HEK293T (cell line): ENCODE measurements around the gene TBC1D8.

Experiments
- CTCF ChIA-PET: fragments of 350-600 bp; formaldehyde crosslinking; extraction: SDS; loops from one replicate; lab custom pipeline; 2021; ENCODE audit warnings: antibody characterized with exemption, inconsistent platforms; lab: Yijun Ruan, JAX
- POLR2A ChIA-PET: fragments of 350-600 bp; formaldehyde crosslinking; extraction: SDS; loops from one replicate; lab custom pipeline; 2020; ENCODE audit warnings: antibody characterized with exemption, inconsistent platforms; lab: Yijun Ruan, JAX
- DNase-seq: peaks from one replicate; pipeline ENCODE4 v3.0.0; 2012; ENCODE audit warnings: mixed read lengths; ENCODE audit errors: extremely low spot score
- ARNT ChIP-seq: fragments of 450-650 bp; IDR thresholded peaks from 2 replicates; pipeline ENCODE4 v1.6.1; 2017; ENCODE audit warnings: mild to moderate bottlenecking
- BHLHE40 ChIP-seq: fragments of 450-650 bp; IDR thresholded peaks from 2 replicates; pipeline ENCODE4 v1.6.1; 2016; ENCODE audit warnings: mild to moderate bottlenecking, moderate library complexity, borderline replicate concordance
- CTBP1 ChIP-seq: fragments of 450-650 bp; IDR thresholded peaks from 2 replicates; pipeline ENCODE4 v1.6.1; 2016; ENCODE audit warnings: borderline replicate concordance
- ELF4 ChIP-seq: fragments of 450-650 bp; IDR thresholded peaks from 2 replicates; pipeline ENCODE4 v1.6.1; 2017; ENCODE audit warnings: antibody characterized with exemption
- FOXA1 ChIP-seq: fragments of 450-650 bp; IDR thresholded peaks from 2 replicates; pipeline ENCODE4 v1.6.1; 2016; ENCODE audit warnings: mild to moderate bottlenecking
- FOXK2 ChIP-seq: fragments of 450-650 bp; IDR thresholded peaks from 2 replicates; pipeline ENCODE4 v1.6.1; 2016; ENCODE audit warnings: mild to moderate bottlenecking
- FOXM1 ChIP-seq: fragments of 450-650 bp; IDR thresholded peaks from 2 replicates; pipeline ENCODE4 v1.6.1; 2017; ENCODE audit warnings: mild to moderate bottlenecking, borderline replicate concordance
- HDGF ChIP-seq: fragments of 450-650 bp; IDR thresholded peaks from 2 replicates; pipeline ENCODE4 v1.6.1; 2017; ENCODE audit warnings: antibody characterized with exemption, borderline replicate concordance
- L3MBTL2 ChIP-seq: fragments of 450-650 bp; conservative IDR thresholded peaks from 2 replicates; pipeline ENCODE4 v1.6.1; 2016; ENCODE audit warnings: mild to moderate bottlenecking
- LEF1 ChIP-seq: fragments of 450-650 bp; IDR thresholded peaks from 2 replicates; pipeline ENCODE4 v1.6.1; 2017; ENCODE audit warnings: mild to moderate bottlenecking, borderline replicate concordance
- NFRKB ChIP-seq: fragments of 450-650 bp; IDR thresholded peaks from 2 replicates; pipeline ENCODE4 v1.6.1; 2016; ENCODE audit warnings: mild to moderate bottlenecking, moderate library complexity
- PKNOX1 ChIP-seq: fragments of 450-650 bp; IDR thresholded peaks from 2 replicates; pipeline ENCODE4 v1.6.1; 2016
- SP1 ChIP-seq: fragments of 450-650 bp; IDR thresholded peaks from 2 replicates; pipeline ENCODE4 v1.6.1; 2017
- SUZ12 ChIP-seq: fragments of 450-650 bp; IDR thresholded peaks from 2 replicates; pipeline ENCODE4 v1.6.1; 2016; ENCODE audit warnings: mild to moderate bottlenecking
- TARDBP ChIP-seq: fragments of 450-650 bp; IDR thresholded peaks from 2 replicates; pipeline ENCODE4 v1.6.1; 2016
- ZNF384 ChIP-seq: fragments of 450-650 bp; IDR thresholded peaks from 2 replicates; pipeline ENCODE4 v1.6.1; 2016

The TBC1D8 gene

GRCh38 chr2:100986157-100986556 is 165.0 kb downstream of the TBC1D8 start:
- DNase-seq = no peak
- TF ChIP-seq HDGF (no peak), NFRKB (no peak)
- CTCF ChIA-PET = no interaction called here
- POLR2A ChIA-PET = interaction anchor here (1.8 kb wide), 1 partner anchor 16 kb away, joined by 8 read pairs; the partner anchor contains the start of gene RPL31

- peak; percentile 81 for DNase-seq
- ChIA-PET CTCF (interaction anchor here (0.9 kb wide), 1 partner anchor 220 kb away, joined by 3 read pairs; no protein-coding TSS in a partner anchor), POLR2A (interaction anchor here (1.8 kb wide), 1 partner anchor 17 kb away, joined by 8 read pairs; the partner anchor contains the start of gene RPL31)
- TF ChIP-seq FOXA1 (no peak), ELF4 (no peak), HDGF (no peak), SUZ12 (no peak), BHLHE40 (no peak), LEF1 (no peak), TARDBP (no peak), ARNT (no peak), ZNF384 (no peak), L3MBTL2 (no peak), FOXK2 (no peak), FOXM1 (no peak), PKNOX1 (no peak), NFRKB (no peak), SP1 (no peak), CTBP1 (no peak)
These were observed 166.3 kb downstream of the TBC1D8 start for GRCh38 chr2:100984892-100985307.

- no peak for DNase-seq
- ChIA-PET POLR2A (no interaction called here), CTCF (interaction anchor here (0.8 kb wide), 1 partner anchor 254 kb away, joined by 5 read pairs; no protein-coding TSS in a partner anchor)
- TF ChIP-seq FOXK2 (no peak), FOXM1 (no peak)
These were observed 167.4 kb downstream of the TBC1D8 start for GRCh38 chr2:100983684-100984310.

GRCh38 chr2:100983201-100983600 is 168.0 kb downstream of the TBC1D8 start:
- TF ChIP-seq LEF1 = no peak
- TF ChIP-seq ELF4 = no peak
- no peak for DNase-seq
- ChIA-PET CTCF (interaction anchor here (0.6 to 0.9 kb wide), 3 partner anchors 253 to 1531 kb away, joined by 3 to 5 read pairs (median 4); no protein-coding TSS in a partner anchor), POLR2A (interaction anchor here (0.6 kb wide), 1 partner anchor 247 kb away, joined by 5 read pairs; no protein-coding TSS in a partner anchor)

GRCh38 chr2:100982431-100982861 is 168.7 kb downstream of the TBC1D8 start:
- TF ChIP-seq CTBP1 (no peak), FOXM1 (no peak), NFRKB (no peak), ARNT (no peak), TARDBP (no peak), BHLHE40 (no peak), SP1 (no peak), PKNOX1 (no peak), ZNF384 (no peak), HDGF (no peak), LEF1 (no peak)
- ChIA-PET POLR2A (interaction anchor here (0.6 kb wide), 1 partner anchor 246 kb away, joined by 5 read pairs; no protein-coding TSS in a partner anchor), CTCF (interaction anchor here (0.6 to 0.9 kb wide), 2 partner anchors 371 to 1531 kb away, joined by 3 to 4 read pairs; no protein-coding TSS in a partner anchor)
- no peak for DNase-seq

GRCh38 chr2:100981011-100981410 is 170.2 kb downstream of the TBC1D8 start:
- ChIA-PET POLR2A (no interaction called here), CTCF (no interaction called here)
- no peak for DNase-seq
- TF ChIP-seq NFRKB (no peak), PKNOX1 (no peak), TARDBP (no peak), SP1 (no peak), L3MBTL2 (no peak), ZNF384 (no peak), FOXM1 (no peak), ARNT (no peak), BHLHE40 (no peak), HDGF (no peak), FOXK2 (no peak), FOXA1 (no peak), CTBP1 (no peak), ELF4 (no peak)

GRCh38 chr2:100980046-100980445 is 171.1 kb downstream of the TBC1D8 start:
- ChIA-PET CTCF (no interaction called here), POLR2A (no interaction called here)
- no peak for DNase-seq
- TF ChIP-seq BHLHE40 (no peak), SUZ12 (no peak), FOXA1 (no peak), PKNOX1 (no peak), CTBP1 (no peak), ARNT (no peak), TARDBP (no peak), FOXM1 (no peak), LEF1 (no peak), SP1 (no peak), ELF4 (no peak), NFRKB (no peak), HDGF (no peak), ZNF384 (no peak), L3MBTL2 (no peak)
